ENCODE data around the gene FAM163B. TPM values are rescaled to one million over a fixed set of nuclear protein-coding genes. Genes with fewer than 3 reads are reported as not detected.

FAM163B gene
- total RNA-seq, 2 donors from 2014 or later = not detected

Other genes with a start within 250 kb of the FAM163B start
- 100 to 1,000 TPM; 255 to 272 TPM for gene SURF4, start 233.3 kb downstream of the FAM163B start, total RNA-seq
- gene STKLD1, start 233.0 kb downstream of the FAM163B start, total RNA-seq = 1 to 10 TPM in 1 of 2 donors, not detected in 1; 1.1 TPM
- 10 to 100 TPM; 20.6 to 28.3 TPM for gene REXO4, start 191.4 kb downstream of the FAM163B start, total RNA-seq
- gene ADAMTS13, start 187.0 kb downstream of the FAM163B start, total RNA-seq = 1 to 10 TPM; 2.6 to 5.4 TPM
- gene CACFD1, start 149.4 kb downstream of the FAM163B start, total RNA-seq = 1 to 10 TPM in 1 of 2 donors, under 1 TPM in 1; 0.37 to 2.3 TPM
- 1 to 10 TPM; 1.0 to 1.8 TPM for gene SLC2A6, start 130.3 kb downstream of the FAM163B start, total RNA-seq
- gene MYMK, start 84.4 kb downstream of the FAM163B start, total RNA-seq = not detected
- 1 to 10 TPM in 1 of 2 donors, under 1 TPM in 1; 0.11 to 1.2 TPM for gene ADAMTSL2, start 74.7 kb downstream of the FAM163B start, total RNA-seq
- not detected for gene DBH, start 27.0 kb upstream of the FAM163B start, total RNA-seq
- gene SARDH, start 129.0 kb upstream of the FAM163B start, total RNA-seq = 1 to 10 TPM; 3.5 to 7.5 TPM